Chondrocyte (in vitro differentiated cells): ENCODE measurements around the gene S100A10. TPM values are rescaled to one million over a fixed set of nuclear protein-coding genes. Genes with fewer than 3 reads are reported as not detected.

Experiments
- DNase-seq: peaks from one replicate; pipeline ENCODE4 v3.0.0; 2021; ENCODE audit warnings: mixed read lengths, low spot score
- H3K27ac Mint-ChIP-seq: one replicate; pipeline ENCODE4 v1.8.0; 2021; ENCODE audit warnings: mild to moderate bottlenecking, moderate library complexity, mixed read lengths; ENCODE audit not compliant: unreplicated experiment
- H3K27me3 Mint-ChIP-seq: 2 replicates; pipeline ENCODE4 v1.8.0; 2021; ENCODE audit warnings: low read depth, mixed read lengths
- H3K36me3 Mint-ChIP-seq: 2 replicates; pipeline ENCODE4 v1.8.0; 2021; ENCODE audit warnings: low read depth, mixed read lengths
- H3K4me1 Mint-ChIP-seq: 2 replicates; pipeline ENCODE4 v1.8.0; 2021; ENCODE audit warnings: low read depth, mild to moderate bottlenecking, mixed read lengths
- H3K4me3 Mint-ChIP-seq: one replicate; pipeline ENCODE4 v1.8.0; 2021; ENCODE audit warnings: mild to moderate bottlenecking, moderate library complexity, mixed read lengths; ENCODE audit not compliant: unreplicated experiment
- H3K9me3 Mint-ChIP-seq: 2 replicates; pipeline ENCODE4 v1.8.0; 2021; ENCODE audit warnings: low read depth, mixed read lengths
- CTCF ChIP-seq: fragments of 200-600 bp; sonication (generic); IDR thresholded peaks from 2 replicates; pipeline ENCODE4 v1.5.0; 2021; ENCODE audit warnings: antibody characterized with exemption, mild to moderate bottlenecking, moderate library complexity
- total RNA-seq: library from RNA; stranded (reverse); gene quantifications from 3 replicates; pipeline ENCODE4 v1.2.1, GENCODE V29; 2021

The S100A10 gene
- total RNA-seq, 1 donor from 2014 or later, result 560 TPM

DNA sequence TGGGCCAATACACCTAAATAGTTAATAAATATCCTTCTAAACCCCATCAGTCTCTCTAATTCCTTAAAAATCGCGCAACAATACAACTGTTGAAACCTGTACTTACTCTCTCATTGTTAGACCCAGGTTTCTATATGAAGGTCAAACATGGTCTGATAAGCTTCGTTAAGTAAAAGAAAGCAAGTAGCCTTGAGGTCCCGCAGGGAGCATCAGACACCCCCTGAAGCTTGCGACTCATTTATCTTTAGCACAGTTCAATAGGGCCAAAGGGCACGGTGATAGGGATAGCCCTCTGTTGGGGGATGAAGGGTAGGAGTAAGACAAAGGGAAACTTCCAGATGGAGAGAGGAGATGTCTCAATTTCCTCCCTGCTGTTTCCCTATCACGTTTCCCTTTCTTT lies 57.0 kb downstream of the S100A10 start:
- DNase-seq, result no peak
- no peaks in the 10 kb centered on the region for H3K36me3 Mint-ChIP-seq
- peaks cover 6% of the 10 kb centered on the region for H3K27me3 Mint-ChIP-seq
- H3K27ac Mint-ChIP-seq, result peak overlapping the region; percentile 45
- H3K9me3 Mint-ChIP-seq, result no peaks in the 10 kb centered on the region
- peaks cover 22% of the 10 kb centered on the region for H3K4me1 Mint-ChIP-seq
- no peak for TF ChIP-seq CTCF
- H3K4me3 Mint-ChIP-seq, result no peak overlapping the region

DNA sequence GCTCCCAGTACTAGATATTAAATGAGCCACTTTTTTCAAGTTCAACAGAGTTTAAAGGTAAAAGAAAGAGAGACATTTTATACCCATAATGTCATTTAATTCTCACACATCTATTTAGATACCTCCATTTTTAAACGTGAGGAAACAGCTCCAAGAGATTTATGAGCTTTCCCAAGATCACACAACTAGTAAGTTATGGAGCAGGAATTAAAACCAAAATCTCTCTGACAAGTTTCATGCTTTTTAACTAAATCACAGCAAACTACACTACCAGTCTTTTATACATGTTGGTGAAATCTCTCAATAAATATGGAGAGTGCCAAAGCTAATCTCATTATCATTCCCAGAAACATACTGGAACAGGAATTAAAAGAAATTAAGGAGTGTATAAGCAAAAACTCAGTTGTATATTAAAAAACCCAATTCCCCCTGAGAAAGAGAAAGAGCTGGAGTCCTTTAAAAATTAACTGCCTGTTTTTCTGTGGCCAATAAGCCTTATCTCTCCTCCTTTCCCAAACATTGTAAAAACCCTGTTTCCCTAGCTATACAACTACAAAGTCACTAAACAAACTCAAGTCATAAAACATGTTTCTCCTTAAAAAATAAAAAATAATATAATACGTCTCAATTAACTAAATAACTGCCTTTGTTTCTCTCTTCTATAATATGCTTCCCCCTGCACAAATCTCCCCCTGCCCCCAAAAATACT lies 57.6 kb downstream of the S100A10 start:
- H3K4me3 Mint-ChIP-seq, result no peak overlapping the region
- TF ChIP-seq CTCF, result no peak
- no peaks in the 10 kb centered on the region for H3K36me3 Mint-ChIP-seq
- H3K27me3 Mint-ChIP-seq, result peaks cover 7% of the 10 kb centered on the region
- no peaks in the 10 kb centered on the region for H3K9me3 Mint-ChIP-seq
- DNase-seq, result no peak
- H3K4me1 Mint-ChIP-seq, result peaks cover 16% of the 10 kb centered on the region
- H3K27ac Mint-ChIP-seq, result no peak overlapping the region

DNA sequence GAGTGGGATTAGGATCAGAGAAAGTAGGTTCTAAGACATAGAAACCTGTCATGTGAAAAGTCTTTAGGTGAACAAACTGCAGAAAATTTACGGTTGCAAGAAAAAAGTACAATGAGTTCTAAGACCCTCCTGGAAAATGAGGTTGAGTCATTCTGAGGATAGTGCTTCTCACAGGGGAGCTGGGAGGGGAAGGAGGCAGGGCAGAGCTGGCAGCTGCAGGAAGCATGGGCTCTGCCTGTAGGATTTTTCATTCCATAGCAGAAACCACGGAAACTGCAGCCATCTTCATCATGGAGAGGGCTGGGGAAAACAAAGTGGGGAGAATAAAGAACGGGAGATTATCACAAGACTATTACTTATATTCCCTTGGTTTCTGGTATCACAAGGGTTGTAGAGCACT lies 58.5 kb downstream of the S100A10 start:
- H3K9me3 Mint-ChIP-seq, result no peaks in the 10 kb centered on the region
- no peak overlapping the region for H3K27ac Mint-ChIP-seq
- no peaks in the 10 kb centered on the region for H3K36me3 Mint-ChIP-seq
- no peak for TF ChIP-seq CTCF
- DNase-seq, result no peak
- no peak overlapping the region for H3K4me3 Mint-ChIP-seq
- H3K4me1 Mint-ChIP-seq, result peaks cover 11% of the 10 kb centered on the region
- peaks cover 11% of the 10 kb centered on the region for H3K27me3 Mint-ChIP-seq

DNA sequence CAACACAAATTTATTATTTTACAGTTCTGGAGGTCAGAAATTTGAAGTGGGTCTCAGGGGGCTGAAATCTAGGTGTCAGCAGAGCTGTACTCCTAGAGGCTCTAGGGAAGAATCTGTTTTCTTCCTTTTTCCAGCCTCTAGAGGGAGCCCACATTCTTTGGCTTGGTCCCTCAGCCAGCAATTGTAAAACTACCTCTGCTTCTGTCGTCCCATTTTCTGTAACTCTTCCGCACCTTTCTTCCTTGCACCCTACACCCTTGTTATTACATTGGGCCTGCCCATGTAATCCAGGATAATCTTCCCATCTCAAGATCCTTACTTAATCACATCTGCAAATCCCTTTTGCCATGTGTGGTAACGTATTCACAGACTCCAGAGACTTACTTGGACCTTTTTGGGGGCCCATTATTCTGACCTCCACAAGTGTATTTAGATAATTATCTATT lies 59.6 kb downstream of the S100A10 start:
- H3K27ac Mint-ChIP-seq, result no peak overlapping the region
- H3K9me3 Mint-ChIP-seq, result no peaks in the 10 kb centered on the region
- peaks cover 11% of the 10 kb centered on the region for H3K4me1 Mint-ChIP-seq
- DNase-seq, result no peak
- no peaks in the 10 kb centered on the region for H3K36me3 Mint-ChIP-seq
- no peak overlapping the region for H3K4me3 Mint-ChIP-seq
- peaks cover 14% of the 10 kb centered on the region for H3K27me3 Mint-ChIP-seq
- TF ChIP-seq CTCF, result peak; percentile 98

Other genes starting within 250 kb of the S100A10 start
- 48.3 to 58.2 TPM (median 55.5 TPM) in 3 replicates for gene MRPL9, start 230.4 kb downstream of the S100A10 start, total RNA-seq
- 4.7 to 6.8 TPM (median 6.4 TPM) in 3 replicates for gene TDRKH, start 203.4 kb downstream of the S100A10 start, total RNA-seq
- not detected in 3 replicates for gene LINGO4, start 188.4 kb downstream of the S100A10 start, total RNA-seq
- not detected in 3 replicates for gene RORC, start 162.1 kb downstream of the S100A10 start, total RNA-seq
- gene C2CD4D, start 154.0 kb downstream of the S100A10 start, total RNA-seq, result not detected in 3 replicates
- not detected in 3 replicates for gene THEM5, start 140.1 kb downstream of the S100A10 start, total RNA-seq
- gene THEM4, start 84.3 kb downstream of the S100A10 start, total RNA-seq, result 6.9 to 12.5 TPM (median 7.0 TPM) in 3 replicates
- gene S100A11, start 43.1 kb upstream of the S100A10 start, total RNA-seq, result 546 to 749 TPM (median 741 TPM) in 3 replicates
- gene TCHHL1, start 95.2 kb upstream of the S100A10 start, total RNA-seq, result not detected in 3 replicates
- gene TCHH, start 121.6 kb upstream of the S100A10 start, total RNA-seq, result not detected in 3 replicates
- not detected in 3 replicates for gene RPTN, start 165.4 kb upstream of the S100A10 start, total RNA-seq
- gene HRNR, start 230.3 kb upstream of the S100A10 start, total RNA-seq, result not detected in 3 replicates